Skeletal muscle tissue (tissue), 5 donors: ENCODE measurements around the gene ENTPD5. TPM values are rescaled to one million over a fixed set of nuclear protein-coding genes. Genes with fewer than 3 reads are reported as not detected.
"Not testable (repeated sequence)": the region's sequence is repeated elsewhere in the genome, so short reads cannot be mapped to it uniquely, and the experiment has no call there.

ENCODE experiments used
- H3K27ac ChIP-seq: one replicate; pipeline ENCODE4 v1.7.0; 2013; ENCODE audit warnings: mild to moderate bottlenecking, low read depth, low read length, inconsistent platforms
- H3K27me3 ChIP-seq, 3 donors: one replicate each; pipeline ENCODE4 v1.7.0; 2013; ENCODE audit warnings: low read length in 3 of 3; ENCODE audit not compliant: control insufficient read depth in 3 of 3, insufficient read depth in 3 of 3
- H3K36me3 ChIP-seq, 3 donors: one replicate each; pipeline ENCODE4 v1.7.0; 2013; ENCODE audit warnings: low read length in 3 of 3; ENCODE audit not compliant: control insufficient read depth in 3 of 3, insufficient read depth in 3 of 3
- H3K4me1 ChIP-seq, 3 donors: one replicate each; pipeline ENCODE4 v1.7.0; 2013; ENCODE audit warnings: low read length in 3 of 3, mild to moderate bottlenecking in 3 of 3; ENCODE audit not compliant: control insufficient read depth in 3 of 3, insufficient read depth in 3 of 3
- H3K4me3 ChIP-seq, 3 donors: one replicate each; pipeline ENCODE4 v1.7.0; 2013; ENCODE audit warnings: low read length in 3 of 3
- H3K9ac ChIP-seq, 3 donors: one replicate each; pipeline ENCODE4 v1.7.0; 2013; ENCODE audit warnings: low read length in 3 of 3, mild to moderate bottlenecking in 3 of 3, moderate library complexity in 2 of 3, low read depth in 1 of 3
- H3K9me3 ChIP-seq, 3 donors: one replicate each; pipeline ENCODE4 v1.7.0; 2013; ENCODE audit warnings: low read length in 3 of 3; ENCODE audit not compliant: control insufficient read depth in 3 of 3
- small RNA-seq: library from RNA; depleted of rRNA; stranded (forward); fragments of <200 nt; gene quantifications from one replicate; pipeline ENCODE3, GENCODE V24; 2014
- total RNA-seq: library from RNA; depleted of rRNA; stranded (reverse); fragments of >200 nt; gene quantifications from one replicate; pipeline ENCODE4 v1.2.3, GENCODE V29; 2014
- donor health status: Osteomylitis.

ENTPD5 gene
- total RNA-seq, 1 donor from 2014 or later, result 5.2 TPM

- peaks cover 26 to 48% (median 33%) of the 10 kb centered on the region in 3 donors for H3K36me3 ChIP-seq
- not testable (repeated sequence) for H3K4me3 ChIP-seq, H3K9ac ChIP-seq, H3K9me3 ChIP-seq, H3K4me1 ChIP-seq, H3K27me3 ChIP-seq, H3K27ac ChIP-seq
Measured at GRCh38 chr14:73919457-73919856, 99.6 kb downstream of the ENTPD5 start.

- H3K4me3 ChIP-seq, result no peak overlapping the region
- H3K36me3 ChIP-seq, result peaks cover 16 to 28% (median 17%) of the 10 kb centered on the region in 3 donors
- H3K9me3 ChIP-seq, result no peaks in the 10 kb centered on the region
- no peaks in the 10 kb centered on the region for H3K27me3 ChIP-seq
- no peak overlapping the region for H3K9ac ChIP-seq
- H3K27ac ChIP-seq, result no peak overlapping the region
- no peaks in the 10 kb centered on the region for H3K4me1 ChIP-seq
Measured at GRCh38 chr14:73916324-73916723, 102.8 kb downstream of the ENTPD5 start.

GRCh38 chr14:73913256-73913655, 105.8 kb downstream of the ENTPD5 start:
- Histone ChIP-seq H3K4me3 (no peak overlapping the region), H3K27ac (no peak overlapping the region), H3K9me3 (no peaks in the 10 kb centered on the region), H3K4me1 (no peaks in the 10 kb centered on the region), H3K36me3 (peaks cover 11 to 39% (median 20%) of the 10 kb centered on the region in 3 donors), H3K27me3 (no peaks in the 10 kb centered on the region), H3K9ac (no peak overlapping the region)

GRCh38 chr14:73909681-73910080, 109.4 kb downstream of the ENTPD5 start:
- no peaks in the 10 kb centered on the region for H3K9me3 ChIP-seq
- peaks cover 14 to 56% (median 47%) of the 10 kb centered on the region in 3 donors for H3K36me3 ChIP-seq
- H3K27me3 ChIP-seq, result no peaks in the 10 kb centered on the region
- H3K4me3 ChIP-seq, result no peak overlapping the region
- H3K9ac ChIP-seq, result no peak overlapping the region
- H3K27ac ChIP-seq, result no peak overlapping the region
- no peaks in the 10 kb centered on the region for H3K4me1 ChIP-seq

Small RNAs within 50 kb of the gene (small RNA-seq; reads per million reads assigned to genes)
- gene AC005480.2, result not detected

Other genes with a start within 250 kb of the ENTPD5 start
- gene PTGR2, start 167.5 kb downstream of the ENTPD5 start, total RNA-seq, result 5.7 TPM
- gene ZNF410, start 132.4 kb downstream of the ENTPD5 start, total RNA-seq, result 71.0 TPM
- gene FAM161B, start 69.2 kb downstream of the ENTPD5 start, total RNA-seq, result 5.7 TPM
- gene COQ6, start 69.0 kb downstream of the ENTPD5 start, total RNA-seq, result 34.4 TPM
- 2.1 TPM for gene BBOF1, start 61 bp upstream of the ENTPD5 start, total RNA-seq
- gene ALDH6A1, start 65.2 kb upstream of the ENTPD5 start, total RNA-seq, result 24.0 TPM
- 11.5 TPM for gene LIN52, start 65.7 kb upstream of the ENTPD5 start, total RNA-seq
- gene VSX2, start 220.2 kb upstream of the ENTPD5 start, total RNA-seq, result not detected